Lower leg skin (tissue), 4 donors: ENCODE measurements around the gene PLSCR3. TPM values are rescaled to one million over a fixed set of nuclear protein-coding genes. Genes with fewer than 3 reads are reported as not detected.

ENCODE experiments used
- DNase-seq, 2 donors: peaks; one replicate each; pipeline ENCODE4 v3.0.0-alpha.2; 2019; ENCODE audit warnings: low spot score in 2 of 2
- H3K4me3 ChIP-seq: fragments of 200-600 bp; sonication (generic); 2 replicates; pipeline ENCODE4 v1.5.1; 2017; ENCODE audit warnings: mild to moderate bottlenecking, low read depth; ENCODE audit not compliant: poor library complexity, severe bottlenecking
- CTCF ChIP-seq, 3 donors: fragments of 450-650 bp; IDR thresholded peaks; one replicate each; pipeline ENCODE4 v1.5.1; 2016; ENCODE audit warnings: antibody characterized with exemption in 3 of 3, mild to moderate bottlenecking in 3 of 3, moderate library complexity in 2 of 3
- POLR2A ChIP-seq, 2 donors: fragments of 450-650 bp; IDR thresholded peaks; one replicate each; pipeline ENCODE4 v1.6.1; 2016 to 2017; ENCODE audit warnings: antibody characterized with exemption in 2 of 2, mild to moderate bottlenecking in 1 of 2, moderate library complexity in 1 of 2
- WGBS, 2 donors: methylation state at CpG; one replicate each; pipeline ENCODE4 v1.1.5; 2018; 5-methylcytosine and 5-hydroxymethylcytosine counted together
- intact Hi-C: fragments of 100-400 bp; cut with DNase I; formaldehyde crosslinking; loops from one replicate; pipeline ENCODE4 v1.15.0; 2023; ENCODE audit warnings: low total_unique reads
- total RNA-seq, 4 donors: library from RNA; depleted of rRNA; stranded (reverse); fragments of >200 nt; gene quantifications; one replicate each; pipeline ENCODE4 v1.1.0, GENCODE V29; 2016

PLSCR3 gene
- total RNA-seq, 4 donors from 2014 or later, result 21.6 to 38.1 (median 24.5) TPM

DNA sequence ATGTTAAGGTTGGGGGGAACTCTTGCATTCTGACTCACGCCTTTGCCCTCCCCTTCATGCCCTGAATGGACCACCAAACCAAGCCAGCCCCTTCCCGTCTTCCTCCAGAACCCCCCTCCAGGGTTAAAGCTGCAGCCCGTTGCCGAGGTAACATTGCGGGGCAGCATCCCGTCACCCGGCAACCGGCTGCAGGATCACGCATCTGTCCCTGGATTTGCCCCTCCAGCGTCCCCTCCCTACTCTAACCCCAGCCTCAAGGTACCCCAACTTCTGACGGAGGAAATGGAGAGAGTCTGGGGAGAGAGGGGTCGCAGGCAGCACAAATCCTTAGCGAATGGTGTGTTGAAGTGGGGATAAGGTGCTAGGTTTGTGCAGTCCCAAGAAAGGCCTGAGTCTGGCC is 12.8 kb upstream of the PLSCR3 start:
- TF ChIP-seq CTCF (IDR thresholded peaks at IDR 0.05), result no peak
- TF ChIP-seq POLR2A (IDR thresholded peaks at IDR 0.05), result no peak
- intact Hi-C loops, result no loop called here
- no peak overlapping the region for H3K4me3 ChIP-seq
- 91 to 93% methylated on average over 13 of the region's 13 CpGs for WGBS, 2 donors
- DNase-seq, result no peak

DNA sequence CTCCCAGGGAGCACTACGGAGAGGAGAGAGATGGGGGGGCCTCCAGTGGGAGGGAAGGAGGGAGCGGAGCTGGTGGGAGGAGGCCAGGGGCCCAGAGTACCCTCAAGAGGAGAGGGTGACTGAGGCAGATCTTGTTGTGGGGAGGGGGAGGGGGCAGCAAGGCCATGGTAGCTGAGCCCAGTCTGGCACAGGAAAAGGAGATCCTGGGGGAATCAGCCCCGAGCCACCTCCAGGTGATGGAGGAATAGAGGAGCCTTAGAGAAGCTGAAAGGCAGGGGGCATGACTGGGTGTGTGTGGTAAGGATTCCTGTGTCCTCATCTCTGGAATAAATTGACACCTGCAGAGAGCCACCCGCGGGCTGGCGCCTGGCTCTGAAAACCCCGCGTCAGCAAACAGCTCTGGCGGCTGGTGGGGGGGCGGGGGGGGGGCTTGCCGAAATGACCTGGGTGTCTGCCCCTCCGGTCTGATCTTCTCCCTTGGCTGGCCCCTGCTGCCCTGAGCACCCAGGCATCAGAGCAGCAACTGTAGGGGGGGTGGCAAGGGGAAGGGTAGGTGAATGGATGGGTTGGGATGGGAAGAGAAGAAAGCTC is 12.0 kb upstream of the PLSCR3 start:
- intact Hi-C loops, result no loop called here
- H3K4me3 ChIP-seq, result no peak overlapping the region
- WGBS, 2 donors, result 60 to 62% methylated on average over 12 of the region's 12 CpGs
- no peak for DNase-seq
- TF ChIP-seq POLR2A (IDR thresholded peaks at IDR 0.05), result no peak
- no peak for TF ChIP-seq CTCF (IDR thresholded peaks at IDR 0.05)

DNA sequence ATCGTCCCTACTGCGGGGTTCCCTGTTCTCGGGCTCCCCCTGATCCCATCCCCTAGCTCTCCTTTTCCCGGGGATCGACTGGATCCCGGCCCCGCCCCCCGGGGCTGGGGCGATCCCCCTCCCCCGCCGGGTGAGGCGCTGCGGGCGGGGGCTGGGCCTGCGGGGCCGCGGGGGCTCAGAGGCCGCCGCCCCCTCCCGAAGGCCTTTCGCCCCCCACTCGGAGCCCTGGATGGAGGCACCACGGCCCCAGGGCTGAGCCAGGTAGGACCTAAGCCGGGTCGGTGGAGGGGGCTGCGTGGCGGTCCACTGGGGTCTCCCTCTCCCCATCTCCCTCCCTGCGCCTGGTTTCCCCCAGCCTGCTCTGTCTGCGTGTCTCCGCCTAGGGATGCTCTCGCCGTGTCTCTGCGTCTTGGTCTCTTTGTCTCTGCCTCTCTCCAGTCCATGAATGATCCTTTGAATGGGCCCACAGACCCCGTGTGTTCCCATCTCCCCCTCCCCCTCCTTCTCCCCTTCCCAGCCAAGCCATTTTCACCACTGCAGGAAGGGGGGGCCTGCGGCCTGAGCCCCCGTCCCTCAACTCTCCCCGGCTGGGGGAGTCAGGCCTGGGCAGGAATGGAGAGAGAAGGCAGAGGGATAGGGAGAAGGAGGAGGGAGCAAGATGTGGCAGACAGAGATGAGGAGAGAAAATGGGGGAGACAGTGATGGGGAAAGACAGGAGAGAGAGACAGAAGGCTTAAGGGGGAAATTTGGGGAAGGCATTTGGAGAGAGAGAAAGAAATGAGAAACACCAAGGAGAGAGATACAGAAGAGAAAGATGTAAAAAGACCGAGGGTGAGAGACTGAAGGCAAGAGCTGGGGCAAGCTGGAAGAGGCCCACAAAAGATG is 11.3 kb upstream of the PLSCR3 start:
- intact Hi-C loops, result no loop called here
- H3K4me3 ChIP-seq, result peak overlapping the region; percentile 41
- TF ChIP-seq CTCF (IDR thresholded peaks at IDR 0.05) (no peak), POLR2A (IDR thresholded peaks at IDR 0.05) (no peak)
- WGBS, 2 donors, result 14 to 22% methylated on average over 19 to 38 of the region's 38 CpGs
- no peak for DNase-seq

GRCh38 chr17:7404737-7405349 is 10.5 kb upstream of the PLSCR3 start:
- DNase-seq, result peak; percentile 56 to 95
- WGBS, 2 donors, result 2 to 4% methylated on average over 16 to 27 of the region's 65 CpGs
- TF ChIP-seq POLR2A (IDR thresholded peaks at IDR 0.05) (no peak), CTCF (IDR thresholded peaks at IDR 0.05) (no peak)
- intact Hi-C loops, result no loop called here
- peak overlapping the region; percentile 41 for H3K4me3 ChIP-seq

GRCh38 chr17:7403977-7404736 is 9.8 kb upstream of the PLSCR3 start, which contains the start of gene TMEM256:
TMEM256 (minus strand) TSS chr17:7404097; CDS start chr17:7404084, 13 bp downstream.
- peak; percentile 99 to 100 for DNase-seq
- TF ChIP-seq POLR2A (IDR thresholded peaks at IDR 0.05) (peak in 1 of 2 donors; percentile 60), CTCF (IDR thresholded peaks at IDR 0.05) (no peak)
- H3K4me3 ChIP-seq, result peak within 1 kb of the TSS; percentile 44
- intact Hi-C loops, result loop anchor here (2.0 kb wide), 1 partner anchor 75 kb away; the partner anchor contains the start of gene NEURL4
- WGBS, 2 donors, result 0% methylated on average over 35 to 48 of the region's 49 CpGs
